IMR-90 (cell line): Measurements from ENCODE around the gene IGF1. TPM values are rescaled to one million over a fixed set of nuclear protein-coding genes. Genes with fewer than 3 reads are reported as not detected.

ENCODE experiments used
- ATAC-seq: fragments of 200-7000 bp; cut with Tn5 transposase; 2 replicates; pipeline ENCODE4 v1.9.1; 2020; ENCODE audit warnings: low read depth, mild to moderate bottlenecking, moderate library complexity
- BruUV-seq: library from RNA; stranded (reverse); fragments of 400-500 nt; replicated peaks from 2 replicates; lab custom pipeline; 2021; lab: Mats Ljungman, UMichigan
- CTCF ChIA-PET: fragments of 300-600 bp; formaldehyde crosslinking; extraction: SDS; loops from one replicate; lab custom pipeline; 2021; ENCODE audit warnings: antibody characterized with exemption; lab: Yijun Ruan, JAX
- POLR2A ChIA-PET: fragments of 300-600 bp; sonication (Branson Sonifier 250); formaldehyde crosslinking; loops from one replicate; lab custom pipeline; 2022; ENCODE audit warnings: antibody characterized with exemption; ENCODE audit not compliant: unreplicated experiment; lab: Charles Lee
- DNase-seq: peaks from one replicate; pipeline ENCODE4 v3.0.0; 2013
- H2AFZ ChIP-seq: replicated peaks from 2 replicates; pipeline ENCODE3; 2013; ENCODE audit warnings: low read length, mild to moderate bottlenecking; ENCODE audit not compliant: poor library complexity
- H2AK5ac ChIP-seq: 2 replicates; pipeline ENCODE4 v1.6.1; 2013; ENCODE audit warnings: low read depth, low read length, inconsistent platforms
- H2AK9ac ChIP-seq: replicated peaks from 2 replicates; pipeline ENCODE3; 2013; ENCODE audit warnings: mild to moderate bottlenecking, low read depth, low read length, moderate library complexity; ENCODE audit not compliant: poor library complexity
- H2BK120ac ChIP-seq: 2 replicates; pipeline ENCODE4 v1.6.1; 2013; ENCODE audit warnings: low read depth, low read length, inconsistent platforms
- H2BK15ac ChIP-seq: 3 replicates; pipeline ENCODE4 v1.6.1; 2013; ENCODE audit warnings: low read depth, low read length, inconsistent platforms
- H2BK20ac ChIP-seq: 2 replicates; pipeline ENCODE4 v1.6.1; 2013; ENCODE audit warnings: low read depth, mild to moderate bottlenecking, inconsistent platforms, low read length, moderate library complexity
- H2BK5ac ChIP-seq: 2 replicates; pipeline ENCODE4 v1.6.1; 2013; ENCODE audit warnings: mild to moderate bottlenecking, low read depth, low read length, inconsistent platforms; ENCODE audit not compliant: poor library complexity, severe bottlenecking
- H3K14ac ChIP-seq: replicated peaks from 2 replicates; pipeline ENCODE4 v1.6.1; 2013; ENCODE audit warnings: low read depth, low read length, inconsistent platforms
- H3K18ac ChIP-seq: 2 replicates; pipeline ENCODE4 v1.6.1; 2013; ENCODE audit warnings: low read depth, low read length, control low read depth
- H3K23ac ChIP-seq: 2 replicates; pipeline ENCODE4 v1.6.1; 2013; ENCODE audit warnings: low read depth, low read length, inconsistent platforms
- H3K27ac ChIP-seq: 2 replicates; pipeline ENCODE4 v1.5.1; 2013; ENCODE audit warnings: mild to moderate bottlenecking, control low read depth, low read length; ENCODE audit not compliant: insufficient read depth
- H3K27me3 ChIP-seq: 2 replicates; pipeline ENCODE4 v1.6.1; 2013; ENCODE audit warnings: low read length; ENCODE audit not compliant: control insufficient read depth, insufficient read depth
- H3K36me3 ChIP-seq: 2 replicates; pipeline ENCODE4 v1.6.1; 2013; ENCODE audit warnings: low read length, mixed read lengths; ENCODE audit not compliant: control insufficient read depth, insufficient read depth
- H3K4ac ChIP-seq: 2 replicates; pipeline ENCODE4 v1.6.1; 2013; ENCODE audit warnings: low read depth, low read length, inconsistent platforms
- H3K4me1 ChIP-seq: 2 replicates; pipeline ENCODE4 v1.6.1; 2013; ENCODE audit warnings: low read length, mixed read lengths; ENCODE audit not compliant: control insufficient read depth, insufficient read depth
- H3K4me2 ChIP-seq: 2 replicates; pipeline ENCODE4 v1.6.1; 2013; ENCODE audit warnings: low read depth, mild to moderate bottlenecking, control low read depth, low read length, moderate library complexity
- H3K4me3 ChIP-seq: 2 replicates; pipeline ENCODE4 v1.5.1; 2013; ENCODE audit warnings: low read depth, mild to moderate bottlenecking, control low read depth, low read length, moderate library complexity; ENCODE audit not compliant: insufficient read depth
- H3K56ac ChIP-seq: 2 replicates; pipeline ENCODE4 v1.6.1; 2013; ENCODE audit warnings: low read length, inconsistent platforms; ENCODE audit not compliant: insufficient read depth; ENCODE audit errors: extremely low read depth
- H3K79me1 ChIP-seq, 2 experiments: 2 replicates each; pipeline ENCODE4 v1.6.1; 2013; ENCODE audit warnings: low read length in 2 of 2, inconsistent platforms in 1 of 2, low read depth in 1 of 2
- H3K9ac ChIP-seq: 2 replicates; pipeline ENCODE4 v1.6.1; 2013; ENCODE audit warnings: low read depth, low read length, control low read depth
- H3K9me1 ChIP-seq: 2 replicates; pipeline ENCODE4 v1.6.1; 2013; ENCODE audit warnings: low read length, inconsistent platforms; ENCODE audit not compliant: insufficient read depth
- H3K9me3 ChIP-seq: 2 replicates; pipeline ENCODE4 v1.6.1; 2013; ENCODE audit warnings: low read length; ENCODE audit not compliant: control insufficient read depth, insufficient read depth
- H4K20me1 ChIP-seq: 2 replicates; pipeline ENCODE4 v1.6.1; 2013; ENCODE audit warnings: low read length, inconsistent platforms; ENCODE audit not compliant: insufficient read depth
- H4K5ac ChIP-seq: 2 replicates; pipeline ENCODE4 v1.6.1; 2013; ENCODE audit warnings: mild to moderate bottlenecking, low read depth, low read length, control low read depth
- H4K8ac ChIP-seq, 2 experiments: 2 replicates each; pipeline ENCODE4 v1.6.1; 2013; ENCODE audit warnings: low read depth in 2 of 2, low read length in 2 of 2, control low read depth in 1 of 2, inconsistent platforms in 1 of 2
- H4K91ac ChIP-seq: 2 replicates; pipeline ENCODE4 v1.6.1; 2013; ENCODE audit warnings: low read depth, low read length, inconsistent platforms; ENCODE audit not compliant: insufficient read depth
- BHLHE40 ChIP-seq: fragments of 150-350 bp; IDR thresholded peaks from 2 replicates; pipeline ENCODE4 v1.6.1; 2016; ENCODE audit warnings: mild to moderate bottlenecking, low read depth, low read length
- CEBPB ChIP-seq: IDR thresholded peaks from 2 replicates; pipeline ENCODE4 v1.6.1; 2012; ENCODE audit warnings: low read depth, low read length, improper control_type of control experiment
- CHD1 ChIP-seq: IDR thresholded peaks from 2 replicates; pipeline ENCODE4 v1.6.1; 2012; ENCODE audit warnings: low read depth, low read length, improper control_type of control experiment
- ELK1 ChIP-seq: fragments of 150-350 bp; IDR thresholded peaks from 2 replicates; pipeline ENCODE4 v1.6.1; 2016; ENCODE audit warnings: low read depth, mild to moderate bottlenecking, low read length, moderate library complexity, borderline replicate concordance
- FOS ChIP-seq: fragments of 150-350 bp; IDR thresholded peaks from 2 replicates; pipeline ENCODE4 v1.6.1; 2016; ENCODE audit warnings: low read depth, low read length
- MAFK ChIP-seq: IDR thresholded peaks from 2 replicates; pipeline ENCODE4 v1.6.1; 2012; ENCODE audit warnings: low read depth, low read length, improper control_type of control experiment
- MAZ ChIP-seq: IDR thresholded peaks from 2 replicates; pipeline ENCODE4 v1.6.1; 2012; ENCODE audit warnings: low read depth, mild to moderate bottlenecking, low read length, improper control_type of control experiment, moderate library complexity, borderline replicate concordance
- MXI1 ChIP-seq: IDR thresholded peaks from 2 replicates; pipeline ENCODE4 v1.6.1; 2012; ENCODE audit warnings: low read depth, mild to moderate bottlenecking, low read length, moderate library complexity, borderline replicate concordance
- NFE2L2 ChIP-seq: fragments of 150-350 bp; IDR thresholded peaks from 2 replicates; pipeline ENCODE4 v1.6.1; 2016; ENCODE audit warnings: low read depth, mild to moderate bottlenecking, low read length
- POLR2A ChIP-seq: IDR thresholded peaks from 2 replicates; pipeline ENCODE4 v1.6.1; 2012; ENCODE audit warnings: mild to moderate bottlenecking, low read depth, low read length
- RAD21 ChIP-seq: IDR thresholded peaks from 2 replicates; pipeline ENCODE4 v1.6.1; 2012; ENCODE audit warnings: low read length, improper control_type of control experiment
- RCOR1 ChIP-seq: IDR thresholded peaks from 2 replicates; pipeline ENCODE4 v1.6.1; 2012; ENCODE audit warnings: mild to moderate bottlenecking, low read length, improper control_type of control experiment; ENCODE audit not compliant: insufficient replicate concordance
- RFX5 ChIP-seq: IDR thresholded peaks from 2 replicates; pipeline ENCODE4 v1.8.0; 2012; ENCODE audit warnings: low read depth, mild to moderate bottlenecking, low read length, moderate library complexity
- SMC3 ChIP-seq: fragments of 150-350 bp; IDR thresholded peaks from 2 replicates; pipeline ENCODE4 v1.6.1; 2016; ENCODE audit warnings: low read depth, mild to moderate bottlenecking, antibody characterized with exemption, low read length, moderate library complexity
- USF2 ChIP-seq: fragments of 150-350 bp; IDR thresholded peaks from 2 replicates; pipeline ENCODE4 v1.6.1; 2017; ENCODE audit warnings: mild to moderate bottlenecking, antibody characterized with exemption, low read length, low read depth
- WGBS, 2 experiments: methylation state at CpG; one replicate each; pipeline versions ENCODE4 v1.1.5 to v1.1.7; 2013; ENCODE audit warnings: missing lambda C conversion rate in 2 of 2; ENCODE audit not compliant: insufficient read length in 1 of 2; ENCODE audit errors: extremely low coverage in 2 of 2; 5-methylcytosine and 5-hydroxymethylcytosine counted together
- dilution Hi-C: fragments of 300-500 bp; cut with HindIII; formaldehyde crosslinking; loops from one replicate; pipeline ENCODE4 v1.14.3; 2018; ENCODE audit warnings: low sequenced_read_pairs; ENCODE audit not compliant: unreplicated experiment
- in situ Hi-C: fragments of 300-500 bp; cut with MboI; formaldehyde crosslinking; loops from 3 replicates; pipeline ENCODE4 v1.14.3; 2019; ENCODE audit warnings: low sequenced_read_pairs, inconsistent platforms, mixed read lengths
- intact Hi-C: fragments of 100-400 bp; cut with micrococcal nuclease; formaldehyde crosslinking; loops from 2 replicates; pipeline ENCODE4 v1.10.0; 2022
- polyA plus RNA-seq, 3 experiments: library from polyadenylated mRNA; depleted of rRNA; stranded (reverse); fragments of >200 nt; gene quantifications; 2 replicates each; pipeline ENCODE4 v1.2.3, GENCODE V29; 2012; ENCODE audit warnings: low replicate concordance in 1 of 3
- total RNA-seq: library from RNA; depleted of rRNA; stranded (reverse); fragments of >200 nt; gene quantifications from 2 replicates; pipeline ENCODE4 v1.2.3, GENCODE V29; 2012
- TF ChIP-seq, protein P1 (sequence below): conservative IDR thresholded peaks from 2 replicates; pipeline ENCODE4 v1.5.1; 2012; ENCODE audit warnings: mild to moderate bottlenecking, low read depth, low read length, improper control_type of control experiment

Gene IGF1
- total and polyA plus RNA-seq, 2 of the 4 experiments (the other 2 are of a cell fraction): under 0.01 to 0.12 TPM

DNA sequence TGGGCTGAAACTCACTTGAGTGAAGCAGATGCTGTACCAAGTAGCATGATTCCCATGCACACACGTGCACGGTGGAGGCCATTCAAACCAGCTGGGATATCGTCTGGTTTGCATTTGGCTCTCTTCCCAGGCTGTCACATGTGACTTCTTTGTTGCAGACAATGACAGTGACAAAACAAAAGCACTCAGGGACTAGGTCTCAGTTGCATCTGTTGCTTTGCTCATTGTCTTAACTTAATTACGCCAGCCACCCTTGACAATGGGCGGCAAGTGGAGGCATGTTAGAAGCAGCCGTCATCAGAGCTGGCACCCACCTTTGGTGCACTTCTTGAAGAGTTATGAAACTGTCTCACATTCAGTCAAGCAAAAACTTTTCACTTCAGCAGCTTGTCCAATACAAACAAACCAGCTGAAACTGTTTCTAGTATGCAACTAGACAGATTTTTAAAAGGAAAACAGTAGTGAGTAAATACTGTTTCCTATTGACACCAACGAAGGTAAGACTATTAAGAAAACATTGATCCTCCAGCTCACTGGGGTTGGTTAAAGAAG is 74.3 kb downstream of the IGF1 start:
- peak overlapping the region; percentile 2; the same call in 1 of the 2 replicates for H3K4me2 ChIP-seq

More for the DNA sequence above, 74.3 kb downstream of the IGF1 start:
- Histone ChIP-seq H3K56ac (no peak overlapping the region), H4K8ac (no peak overlapping the region), H2AK9ac (no peak overlapping the region), H4K91ac (no peak overlapping the region), H3K9me1 (no peaks in the 10 kb centered on the region), H3K79me1 (no peaks in the 10 kb centered on the region), H3K18ac (peak overlapping the region; percentile 64), H3K4me3 (no peak overlapping the region), H3K4me1 (peaks cover 9% of the 10 kb centered on the region), H3K4ac (no peak overlapping the region), H2BK20ac (no peak overlapping the region), H2BK15ac (no peak overlapping the region), H3K36me3 (no peaks in the 10 kb centered on the region), H3K14ac (no peak overlapping the region), H3K27me3 (no peaks in the 10 kb centered on the region), H3K9ac (no peak overlapping the region), H2AK5ac (peak overlapping the region; percentile 0; the same call in 1 of the 2 replicates), H2AFZ (peak overlapping the region; percentile 52), H3K23ac (no peak overlapping the region), H3K9me3 (no peaks in the 10 kb centered on the region), H3K27ac (peak overlapping the region; percentile 58; the same call in 1 of the 2 replicates), H2BK120ac (peak overlapping the region; percentile 45; the same call in 1 of the 2 replicates), H4K20me1 (no peaks in the 10 kb centered on the region), H2BK5ac (no peak overlapping the region), H4K5ac (no peak overlapping the region)
- 30% methylated on average over 3 of the region's 7 CpGs; no CpG with 5 or more reads in 1 of the 2 experiments for WGBS, 2 experiments
- CTCF ChIA-PET: no interaction called here
- intact Hi-C loops (no loop called here), dilution Hi-C loops (no loop called here), in situ Hi-C loops (no loop called here)
- BruUV-seq: no TSS peak
- POLR2A ChIA-PET: no interaction called here
- DNase-seq: peak; percentile 15
- TF ChIP-seq CEBPB: no peak
- no peak for TF ChIP-seq SMC3
- TF ChIP-seq BHLHE40: no peak; the same call in 1 of the 2 replicates
- no peak for TF ChIP-seq MAFK
- no peak for TF ChIP-seq POLR2A
- no peak for TF ChIP-seq RCOR1
- TF ChIP-seq RAD21: no peak
- TF ChIP-seq MXI1: no peak
- TF ChIP-seq RFX5: no peak
- TF ChIP-seq ELK1: no peak
- no peak for TF ChIP-seq USF2
- TF ChIP-seq MAZ: no peak
- TF ChIP-seq FOS: no peak
- TF ChIP-seq CHD1: no peak
- TF ChIP-seq, protein P1, sequence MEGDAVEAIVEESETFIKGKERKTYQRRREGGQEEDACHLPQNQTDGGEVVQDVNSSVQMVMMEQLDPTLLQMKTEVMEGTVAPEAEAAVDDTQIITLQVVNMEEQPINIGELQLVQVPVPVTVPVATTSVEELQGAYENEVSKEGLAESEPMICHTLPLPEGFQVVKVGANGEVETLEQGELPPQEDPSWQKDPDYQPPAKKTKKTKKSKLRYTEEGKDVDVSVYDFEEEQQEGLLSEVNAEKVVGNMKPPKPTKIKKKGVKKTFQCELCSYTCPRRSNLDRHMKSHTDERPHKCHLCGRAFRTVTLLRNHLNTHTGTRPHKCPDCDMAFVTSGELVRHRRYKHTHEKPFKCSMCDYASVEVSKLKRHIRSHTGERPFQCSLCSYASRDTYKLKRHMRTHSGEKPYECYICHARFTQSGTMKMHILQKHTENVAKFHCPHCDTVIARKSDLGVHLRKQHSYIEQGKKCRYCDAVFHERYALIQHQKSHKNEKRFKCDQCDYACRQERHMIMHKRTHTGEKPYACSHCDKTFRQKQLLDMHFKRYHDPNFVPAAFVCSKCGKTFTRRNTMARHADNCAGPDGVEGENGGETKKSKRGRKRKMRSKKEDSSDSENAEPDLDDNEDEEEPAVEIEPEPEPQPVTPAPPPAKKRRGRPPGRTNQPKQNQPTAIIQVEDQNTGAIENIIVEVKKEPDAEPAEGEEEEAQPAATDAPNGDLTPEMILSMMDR: no peak
- TF ChIP-seq NFE2L2: no peak
- no peak for ATAC-seq
